Measurements from ENCODE around the gene KATNBL1.

DNA sequence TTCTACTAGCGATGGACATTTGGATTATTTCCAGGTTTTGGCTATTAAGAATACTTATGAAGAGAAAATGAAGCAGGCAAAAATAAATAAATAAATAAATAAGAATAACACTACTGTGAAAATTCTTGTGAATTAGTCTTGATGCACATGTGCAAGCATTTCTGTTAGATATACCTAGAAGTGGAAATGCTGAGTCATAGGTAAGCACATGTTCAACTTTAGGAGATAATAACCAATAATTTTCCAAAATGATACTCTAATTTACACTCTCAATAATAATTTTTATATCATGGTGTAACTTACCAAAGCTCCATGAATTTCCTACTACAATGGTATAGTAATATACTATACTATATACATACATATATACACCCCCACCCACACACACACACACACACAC, 38.3 kb upstream of the KATNBL1 start:
- TF ChIP-seq, protein P1, sequence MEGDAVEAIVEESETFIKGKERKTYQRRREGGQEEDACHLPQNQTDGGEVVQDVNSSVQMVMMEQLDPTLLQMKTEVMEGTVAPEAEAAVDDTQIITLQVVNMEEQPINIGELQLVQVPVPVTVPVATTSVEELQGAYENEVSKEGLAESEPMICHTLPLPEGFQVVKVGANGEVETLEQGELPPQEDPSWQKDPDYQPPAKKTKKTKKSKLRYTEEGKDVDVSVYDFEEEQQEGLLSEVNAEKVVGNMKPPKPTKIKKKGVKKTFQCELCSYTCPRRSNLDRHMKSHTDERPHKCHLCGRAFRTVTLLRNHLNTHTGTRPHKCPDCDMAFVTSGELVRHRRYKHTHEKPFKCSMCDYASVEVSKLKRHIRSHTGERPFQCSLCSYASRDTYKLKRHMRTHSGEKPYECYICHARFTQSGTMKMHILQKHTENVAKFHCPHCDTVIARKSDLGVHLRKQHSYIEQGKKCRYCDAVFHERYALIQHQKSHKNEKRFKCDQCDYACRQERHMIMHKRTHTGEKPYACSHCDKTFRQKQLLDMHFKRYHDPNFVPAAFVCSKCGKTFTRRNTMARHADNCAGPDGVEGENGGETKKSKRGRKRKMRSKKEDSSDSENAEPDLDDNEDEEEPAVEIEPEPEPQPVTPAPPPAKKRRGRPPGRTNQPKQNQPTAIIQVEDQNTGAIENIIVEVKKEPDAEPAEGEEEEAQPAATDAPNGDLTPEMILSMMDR (IDR thresholded peaks at IDR 0.05): no peak
- TF ChIP-seq TEAD4 (IDR thresholded peaks at IDR 0.05; ENCODE audit: borderline replicate concordance, insufficient read depth) (no peak), FOXM1 (IDR thresholded peaks at IDR 0.05; ENCODE audit: low read depth) (no peak), FOXJ3 (CRISPR knock-in tag; IDR thresholded peaks at IDR 0.05) (no peak), MXI1 (IDR thresholded peaks at IDR 0.05; ENCODE audit: low read depth, low read length) (no peak), CHD2 (IDR thresholded peaks at IDR 0.05; ENCODE audit: low read length, partially characterized antibody) (no peak)
